ENCODE results near the gene MTO1. TPM values are rescaled to one million over a fixed set of nuclear protein-coding genes. Genes with fewer than 3 reads are reported as not detected.
"Not testable (repeated sequence)": the region's sequence is repeated elsewhere in the genome, so short reads cannot be mapped to it uniquely, and the experiment has no call there.

The MTO1 gene
- total RNA-seq, 2 experiments from 2014 or later = 42.1 to 43.2 TPM

GRCh38 chr6:73455865-73456629 is 5.5 kb upstream of the MTO1 start:
- no peak for TF ChIP-seq CTCF (IDR thresholded peaks at IDR 0.05)
- ChIA-PET POLR2A (interaction anchor here (2.2 to 3.0 kb wide), 2 partner anchors 58 to 64 kb away, joined by 8 to 9 read pairs; partner anchors contain the start of gene EEF1A1), CTCF (no interaction called here)
- intact Hi-C loops (cut with micrococcal nuclease) = no loop called here
- Mint-ChIP-seq H3K9me3 (no peaks in the 10 kb centered on the region), H3K27me3 (no peaks in the 10 kb centered on the region), H3K36me3 (ENCODE audit: low read depth) (peaks cover 1% of the 10 kb centered on the region), H3K4me3 (no peak overlapping the region), H3K27ac (peak overlapping the region; percentile 22), H3K4me1 (ENCODE audit: low read depth) (peaks cover 23% of the 10 kb centered on the region)
- DNase-seq = no peak
- ATAC-seq = peak; percentile 38

- DNase-seq; H3K27me3 Mint-ChIP-seq; intact Hi-C loops (cut with micrococcal nuclease); H3K9me3 Mint-ChIP-seq; ATAC-seq: not testable (repeated sequence)
- ChIA-PET CTCF (interaction anchor here (1.7 kb wide), 1 partner anchor 54 kb away, joined by 3 read pairs; no protein-coding TSS in a partner anchor), POLR2A (interaction anchor here (1.1 to 5.4 kb wide), 4 partner anchors 8 to 62 kb away, joined by 3 to 73 read pairs (median 34); partner anchors contain the start of genes CGAS and EEF1A1)
- Mint-ChIP-seq H3K36me3 (ENCODE audit: low read depth) (peaks cover 19% of the 10 kb centered on the region), H3K4me1 (ENCODE audit: low read depth) (peaks cover 38% of the 10 kb centered on the region), H3K4me3 (peak overlapping the region; percentile 91), H3K27ac (peak overlapping the region; percentile 96)
Observed at GRCh38 chr6:73459474-73459873, 2.1 kb upstream of the MTO1 start.

- Mint-ChIP-seq H3K4me3 (peak overlapping the region; percentile 91), H3K4me1 (ENCODE audit: low read depth) (peaks cover 38% of the 10 kb centered on the region), H3K36me3 (ENCODE audit: low read depth) (peaks cover 19% of the 10 kb centered on the region), H3K27ac (peak overlapping the region; percentile 96), H3K9me3 (no peaks in the 10 kb centered on the region), H3K27me3 (no peaks in the 10 kb centered on the region)
- ChIA-PET CTCF (interaction anchor here (1.7 kb wide), 1 partner anchor 54 kb away, joined by 3 read pairs; no protein-coding TSS in a partner anchor), POLR2A (interaction anchor here (1.1 to 5.4 kb wide), 7 partner anchors 8 to 120 kb away, joined by 3 to 73 read pairs (median 14); partner anchors contain the start of genes CGAS and EEF1A1)
- TF ChIP-seq CTCF (IDR thresholded peaks at IDR 0.05) = no peak
- intact Hi-C loops (cut with micrococcal nuclease) = loop anchor here (5.0 kb wide), 1 partner anchor 47 kb away; no protein-coding TSS in a partner anchor
- DNase-seq (no peak), ATAC-seq (no peak)
Observed at GRCh38 chr6:73460056-73460455, 1.5 kb upstream of the MTO1 start.

- H3K4me3 Mint-ChIP-seq = no peak overlapping the region
Observed at GRCh38 chr6:73471686-73472290, 10.3 kb downstream of the MTO1 start.

More at GRCh38 chr6:73471686-73472290, 10.3 kb downstream of the MTO1 start:
- POLR2A ChIA-PET = interaction anchor here (1.0 to 1.3 kb wide), 5 partner anchors 10 to 28 kb away, joined by 3 to 9 read pairs (median 3); partner anchors contain the start of gene MTO1
- CTCF ChIA-PET = no interaction called here
- no peak for TF ChIP-seq CTCF (IDR thresholded peaks at IDR 0.05)
- H3K9me3 Mint-ChIP-seq = no peaks in the 10 kb centered on the region
- no peak for DNase-seq
- H3K27ac Mint-ChIP-seq = peak overlapping the region; percentile 76
- intact Hi-C loops (cut with micrococcal nuclease) = no loop called here
- H3K4me1 Mint-ChIP-seq (ENCODE audit: low read depth) = peaks cover 17% of the 10 kb centered on the region
- no peaks in the 10 kb centered on the region for H3K27me3 Mint-ChIP-seq
- H3K36me3 Mint-ChIP-seq (ENCODE audit: low read depth) = peaks cover 28% of the 10 kb centered on the region
- no peak for ATAC-seq
